ENCODE measurements around the gene IFNK.

Gene IFNK

DNA sequence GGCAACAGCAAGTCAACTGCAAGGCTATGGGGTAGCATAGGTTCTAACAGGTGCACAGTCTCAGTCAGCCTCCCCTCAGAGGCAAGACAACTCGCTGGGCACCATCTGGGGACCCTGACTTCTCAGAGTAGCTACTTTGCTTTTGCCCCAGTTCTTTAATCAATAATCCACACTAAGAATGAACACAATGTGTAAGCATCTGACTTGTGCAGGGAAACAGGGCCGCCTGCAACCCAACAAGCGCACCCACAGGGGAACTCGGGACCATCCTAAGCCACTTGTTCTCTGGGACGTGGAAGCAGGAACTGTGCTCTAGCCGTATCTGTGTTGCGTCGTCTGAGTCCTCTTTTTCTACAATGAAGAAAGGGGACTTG is 3.6 kb downstream of the IFNK start:
- peaks cover 54% of the 10 kb centered on the region for H3K27me3 ChIP-seq (ENCODE audit: control insufficient read depth, low read length)
- H3K79me2 ChIP-seq (ENCODE audit: control insufficient read depth, low read length), result no peaks in the 10 kb centered on the region
- H3K4me1 ChIP-seq (ENCODE audit: control insufficient read depth, low read length), result peaks cover 9% of the 10 kb centered on the region; the same call in 1 of the 2 replicates
- no peak overlapping the region for H3K27ac ChIP-seq (ENCODE audit: low read depth, low read length)
- no peak for TF ChIP-seq EZH2phosphoT487 (IDR thresholded peaks at IDR 0.05; ENCODE audit: borderline replicate concordance, low read length)
- TF ChIP-seq, protein P1, sequence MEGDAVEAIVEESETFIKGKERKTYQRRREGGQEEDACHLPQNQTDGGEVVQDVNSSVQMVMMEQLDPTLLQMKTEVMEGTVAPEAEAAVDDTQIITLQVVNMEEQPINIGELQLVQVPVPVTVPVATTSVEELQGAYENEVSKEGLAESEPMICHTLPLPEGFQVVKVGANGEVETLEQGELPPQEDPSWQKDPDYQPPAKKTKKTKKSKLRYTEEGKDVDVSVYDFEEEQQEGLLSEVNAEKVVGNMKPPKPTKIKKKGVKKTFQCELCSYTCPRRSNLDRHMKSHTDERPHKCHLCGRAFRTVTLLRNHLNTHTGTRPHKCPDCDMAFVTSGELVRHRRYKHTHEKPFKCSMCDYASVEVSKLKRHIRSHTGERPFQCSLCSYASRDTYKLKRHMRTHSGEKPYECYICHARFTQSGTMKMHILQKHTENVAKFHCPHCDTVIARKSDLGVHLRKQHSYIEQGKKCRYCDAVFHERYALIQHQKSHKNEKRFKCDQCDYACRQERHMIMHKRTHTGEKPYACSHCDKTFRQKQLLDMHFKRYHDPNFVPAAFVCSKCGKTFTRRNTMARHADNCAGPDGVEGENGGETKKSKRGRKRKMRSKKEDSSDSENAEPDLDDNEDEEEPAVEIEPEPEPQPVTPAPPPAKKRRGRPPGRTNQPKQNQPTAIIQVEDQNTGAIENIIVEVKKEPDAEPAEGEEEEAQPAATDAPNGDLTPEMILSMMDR (IDR thresholded peaks at IDR 0.05; ENCODE audit: low read depth, low read length, poor library complexity, severe bottlenecking), result no peak
- H3K4me3 ChIP-seq (ENCODE audit: low read length), result no peak overlapping the region
- H3F3A ChIP-seq (ENCODE audit: control insufficient read depth, insufficient read depth), result no peaks in the 10 kb centered on the region
- H3K9me2 ChIP-seq (replicated peaks; ENCODE audit: control insufficient read depth, low read length), result no peaks in the 10 kb centered on the region
- no peak overlapping the region for H3K4me2 ChIP-seq (ENCODE audit: low read length)
- no peaks in the 10 kb centered on the region for H3K36me3 ChIP-seq (ENCODE audit: control insufficient read depth, low read length)
- no peaks in the 10 kb centered on the region for H4K20me1 ChIP-seq (ENCODE audit: control insufficient read depth, insufficient read depth, low read depth, low read length)
- no peaks in the 10 kb centered on the region for H3K9me3 ChIP-seq (ENCODE audit: control insufficient read depth, insufficient read depth, low read length)

DNA sequence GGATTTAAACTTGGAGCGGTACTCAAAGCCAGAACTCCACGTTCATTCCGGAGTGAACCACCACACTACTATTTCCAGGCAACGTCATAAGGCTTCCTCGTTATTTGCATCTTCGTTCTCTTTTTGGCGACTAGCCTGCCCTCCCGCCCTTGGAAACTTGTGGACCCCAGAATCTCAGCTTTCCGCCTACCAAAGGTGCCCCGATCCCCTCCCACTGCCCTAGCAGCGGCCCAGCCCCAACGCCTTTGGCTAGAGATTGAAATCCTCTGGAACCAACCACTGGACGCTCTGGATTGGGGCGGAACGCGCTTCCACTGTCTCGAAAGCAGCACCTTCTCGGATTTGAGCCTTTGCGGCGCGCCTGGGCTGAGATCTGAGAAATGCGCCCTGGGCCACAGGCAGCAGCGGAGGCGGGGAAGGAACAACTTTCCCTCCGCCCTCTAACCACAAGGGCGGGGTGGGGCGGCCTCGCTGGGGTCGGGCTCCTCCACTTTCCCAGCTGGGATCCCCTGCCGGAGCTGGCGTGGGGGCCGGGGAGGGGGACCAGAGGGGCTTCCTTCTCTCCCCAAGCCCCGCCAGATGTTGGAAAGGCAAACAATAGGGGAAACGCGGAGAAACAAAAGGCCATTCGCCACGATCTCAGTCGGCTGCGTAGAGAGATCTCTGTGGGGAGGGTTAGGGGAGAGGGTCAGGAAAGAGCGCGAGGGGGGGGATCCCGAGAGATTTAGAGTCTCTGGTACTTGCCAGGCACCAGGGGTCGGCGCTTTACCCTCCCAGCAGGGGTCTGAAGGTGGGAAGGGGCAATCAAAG is 4.2 kb downstream of the IFNK start:
- Histone ChIP-seq H3K4me3 (ENCODE audit: low read length) (no peak overlapping the region), H3K27ac (ENCODE audit: low read depth, low read length) (no peak overlapping the region), H3K4me2 (ENCODE audit: low read length) (peak overlapping the region; percentile 66), H3K79me2 (ENCODE audit: control insufficient read depth, low read length) (no peaks in the 10 kb centered on the region), H3K9me2 (replicated peaks; ENCODE audit: control insufficient read depth, low read length) (no peaks in the 10 kb centered on the region), H3K9me3 (ENCODE audit: control insufficient read depth, insufficient read depth, low read length) (no peaks in the 10 kb centered on the region), H3K4me1 (ENCODE audit: control insufficient read depth, low read length) (peaks cover 9% of the 10 kb centered on the region; the same call in 1 of the 2 replicates), H4K20me1 (ENCODE audit: control insufficient read depth, insufficient read depth, low read depth, low read length) (no peaks in the 10 kb centered on the region), H3F3A (ENCODE audit: control insufficient read depth, insufficient read depth) (no peaks in the 10 kb centered on the region), H3K36me3 (ENCODE audit: control insufficient read depth, low read length) (no peaks in the 10 kb centered on the region), H3K27me3 (ENCODE audit: control insufficient read depth, low read length) (peaks cover 56% of the 10 kb centered on the region)
- 0 out of 2 replicates have a peak, but pooled peaks have one; percentile 29 for TF ChIP-seq EZH2phosphoT487 (IDR thresholded peaks at IDR 0.05; ENCODE audit: borderline replicate concordance, low read length)
- TF ChIP-seq, protein P1 (IDR thresholded peaks at IDR 0.05; ENCODE audit: low read depth, low read length, poor library complexity, severe bottlenecking), result no peak

DNA sequence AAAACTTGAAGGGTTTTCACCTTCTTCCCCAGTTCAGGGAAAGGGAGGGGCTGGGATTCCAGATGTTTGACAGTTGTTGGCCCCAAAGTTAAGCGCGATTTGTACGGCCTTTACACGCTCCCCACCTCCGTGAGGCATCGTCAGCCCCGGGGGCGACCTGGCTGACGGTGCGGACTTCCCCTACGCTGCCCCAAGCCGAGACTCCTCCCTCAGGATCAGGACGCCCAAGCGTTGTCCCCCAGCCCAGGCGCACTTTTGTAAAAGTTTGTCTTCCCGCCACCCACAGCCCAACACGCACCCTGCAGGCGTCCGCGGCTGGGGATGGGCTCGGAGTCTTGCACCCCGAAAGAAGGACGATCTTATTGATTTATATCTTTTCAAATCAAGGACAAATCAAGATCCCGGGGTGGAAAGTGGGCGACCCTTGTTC is 4.8 kb downstream of the IFNK start:
- H3K9me2 ChIP-seq (replicated peaks; ENCODE audit: control insufficient read depth, low read length), result no peaks in the 10 kb centered on the region
- peak overlapping the region; percentile 66 for H3K4me2 ChIP-seq (ENCODE audit: low read length)
- no peaks in the 10 kb centered on the region for H3K36me3 ChIP-seq (ENCODE audit: control insufficient read depth, low read length)
- peaks cover 56% of the 10 kb centered on the region for H3K27me3 ChIP-seq (ENCODE audit: control insufficient read depth, low read length)
- no peaks in the 10 kb centered on the region for H4K20me1 ChIP-seq (ENCODE audit: control insufficient read depth, insufficient read depth, low read depth, low read length)
- H3K27ac ChIP-seq (ENCODE audit: low read depth, low read length), result no peak overlapping the region
- no peaks in the 10 kb centered on the region for H3K9me3 ChIP-seq (ENCODE audit: control insufficient read depth, insufficient read depth, low read length)
- TF ChIP-seq, protein P1 (IDR thresholded peaks at IDR 0.05; ENCODE audit: low read depth, low read length, poor library complexity, severe bottlenecking), result no peak
- no peak for TF ChIP-seq EZH2phosphoT487 (IDR thresholded peaks at IDR 0.05; ENCODE audit: borderline replicate concordance, low read length)
- no peaks in the 10 kb centered on the region for H3F3A ChIP-seq (ENCODE audit: control insufficient read depth, insufficient read depth)
- H3K4me1 ChIP-seq (ENCODE audit: control insufficient read depth, low read length), result peaks cover 9% of the 10 kb centered on the region; the same call in 1 of the 2 replicates
- peak overlapping the region; percentile 58 for H3K4me3 ChIP-seq (ENCODE audit: low read length)
- H3K79me2 ChIP-seq (ENCODE audit: control insufficient read depth, low read length), result no peaks in the 10 kb centered on the region

Data from DOHH2 (cell line).